CD4-positive, alpha-beta T cell (primary cell): ENCODE data around the gene COX6B1. TPM values are rescaled to one million over a fixed set of nuclear protein-coding genes. Genes with fewer than 3 reads are reported as not detected.

ENCODE experiments used
- ATAC-seq: fragments of 200-7000 bp; cut with Tn5 transposase; one replicate; pipeline ENCODE4 v1.10.0; 2022; ENCODE audit warnings: mild to moderate bottlenecking; ENCODE audit not compliant: poor library complexity
- CTCF ChIA-PET: fragments of 350-600 bp; sonication (Branson Sonifier 250); formaldehyde crosslinking; loops from one replicate; lab custom pipeline; 2021; ENCODE audit warnings: antibody characterized with exemption, inconsistent platforms; lab: Charles Lee
- POLR2A ChIA-PET: fragments of 350-600 bp; sonication (Branson Sonifier 250); formaldehyde crosslinking; loops from one replicate; lab custom pipeline; 2021; ENCODE audit warnings: antibody characterized with exemption, inconsistent platforms; lab: Charles Lee
- DNase-seq, 14 experiments: peaks; one replicate each; pipeline ENCODE4 v3.0.0-alpha.2; 2013 to 2020; ENCODE audit warnings: mixed read lengths in 2 of 14
- H3K27ac ChIP-seq, 2 donors: one replicate each; pipeline versions ENCODE4 v1.5.1 to v1.7.0; 2013; ENCODE audit warnings: low read length in 2 of 2, low read depth in 1 of 2, mild to moderate bottlenecking in 1 of 2
- H3K27me3 ChIP-seq, 2 experiments: 1 replicate in 1 of 2; 2 replicates in 1 of 2; pipeline versions ENCODE4 v1.6.1 to v1.7.0; 2013; ENCODE audit warnings: low read length in 2 of 2, control low read depth in 1 of 2, mild to moderate bottlenecking in 1 of 2, moderate library complexity in 1 of 2; ENCODE audit not compliant: insufficient read depth in 2 of 2, control insufficient read depth in 1 of 2
- H3K36me3 ChIP-seq: one replicate; pipeline ENCODE4 v1.6.1; 2013; ENCODE audit warnings: low read length, control low read depth; ENCODE audit not compliant: insufficient read depth
- H3K4me1 ChIP-seq: one replicate; pipeline ENCODE4 v1.6.1; 2013; ENCODE audit warnings: low read length, control low read depth; ENCODE audit not compliant: insufficient read depth
- H3K4me3 ChIP-seq: one replicate; pipeline ENCODE4 v1.5.1; 2013; ENCODE audit warnings: mild to moderate bottlenecking, low read length, moderate library complexity
- H3K9me3 ChIP-seq, 2 experiments: 1 replicate in 1 of 2; 2 replicates in 1 of 2; pipeline versions ENCODE4 v1.6.1 to v1.7.0; 2013; ENCODE audit warnings: low read length in 2 of 2, mild to moderate bottlenecking in 2 of 2, control low read depth in 1 of 2, moderate library complexity in 1 of 2; ENCODE audit not compliant: control insufficient read depth in 1 of 2, insufficient read depth in 1 of 2
- H3K27ac Mint-ChIP-seq: one replicate; pipeline ENCODE4 v1.8.0; 2020; ENCODE audit warnings: mixed read lengths
- H3K27me3 Mint-ChIP-seq: one replicate; pipeline ENCODE4 v1.8.0; 2021; ENCODE audit warnings: mixed read lengths
- H3K36me3 Mint-ChIP-seq: one replicate; pipeline ENCODE4 v1.8.0; 2021; ENCODE audit warnings: low read depth, mixed read lengths
- H3K4me1 Mint-ChIP-seq: one replicate; pipeline ENCODE4 v1.8.0; 2021; ENCODE audit warnings: low read depth, mixed read lengths
- H3K4me3 Mint-ChIP-seq: one replicate; pipeline ENCODE4 v1.8.0; 2020; ENCODE audit warnings: mild to moderate bottlenecking, mixed read lengths
- H3K9me3 Mint-ChIP-seq: one replicate; pipeline ENCODE4 v1.8.0; 2020; ENCODE audit warnings: mixed read lengths
- CTCF ChIP-seq: fragments of 200-600 bp; IDR thresholded peaks from one replicate; pipeline ENCODE4 v1.8.0; 2022; ENCODE audit warnings: antibody characterized with exemption, mild to moderate bottlenecking
- intact Hi-C, 2 experiments: fragments of 100-400 bp; cut with DNase I in 1 of 2; cut with micrococcal nuclease in 1 of 2; formaldehyde crosslinking; loops; one replicate each; pipeline versions ENCODE4 v1.15.1 to v1.9.0; 2023 to 2025; cut with DNase I, micrococcal nuclease
- total RNA-seq, 174 experiments: library from RNA in 2 of 174; stranded (reverse) in 2 of 174; gene quantifications; one replicate each; pipeline ENCODE4 v1.2.3 and lab custom pipeline; 2021 to 2026

COX6B1 gene
- total RNA-seq, 2 experiments from 2014 or later, result 136 to 144 TPM

GRCh38 chr19:35612224-35612558 is 35.9 kb upstream of the COX6B1 start:
- intact Hi-C loops, result loop anchor here (1.0 to 2.0 kb wide), 4 partner anchors 16 to 36 kb away; partner anchors contain the start of genes COX6B1 (in 1 of the 2) and RBM42 (in 1 of the 2)
- Mint-ChIP-seq H3K9me3 (peaks cover 3% of the 10 kb centered on the region), H3K27ac (peak overlapping the region; percentile 94), H3K4me1 (peaks cover 36% of the 10 kb centered on the region), H3K36me3 (peaks cover 16% of the 10 kb centered on the region), H3K4me3 (peak overlapping the region; percentile 94), H3K27me3 (no peaks in the 10 kb centered on the region)
- Histone ChIP-seq H3K27ac (no peak overlapping the region), H3K36me3 (peaks cover 12% of the 10 kb centered on the region), H3K4me3 (peak overlapping the region; percentile 92), H3K27me3 (no peaks in the 10 kb centered on the region), H3K9me3 (peaks cover 0 to 4% of the 10 kb centered on the region in 2 experiments), H3K4me1 (peaks cover 38% of the 10 kb centered on the region)
- POLR2A ChIA-PET, result interaction anchor here (0.6 to 2.3 kb wide), 6 partner anchors 9 to 802 kb away, joined by 3 to 21 read pairs (median 4); partner anchors contain the start of gene COX6B1
- DNase-seq (no peak), ATAC-seq (no peak)
- CTCF ChIA-PET, result no interaction called here
- no peak for TF ChIP-seq CTCF

DNA sequence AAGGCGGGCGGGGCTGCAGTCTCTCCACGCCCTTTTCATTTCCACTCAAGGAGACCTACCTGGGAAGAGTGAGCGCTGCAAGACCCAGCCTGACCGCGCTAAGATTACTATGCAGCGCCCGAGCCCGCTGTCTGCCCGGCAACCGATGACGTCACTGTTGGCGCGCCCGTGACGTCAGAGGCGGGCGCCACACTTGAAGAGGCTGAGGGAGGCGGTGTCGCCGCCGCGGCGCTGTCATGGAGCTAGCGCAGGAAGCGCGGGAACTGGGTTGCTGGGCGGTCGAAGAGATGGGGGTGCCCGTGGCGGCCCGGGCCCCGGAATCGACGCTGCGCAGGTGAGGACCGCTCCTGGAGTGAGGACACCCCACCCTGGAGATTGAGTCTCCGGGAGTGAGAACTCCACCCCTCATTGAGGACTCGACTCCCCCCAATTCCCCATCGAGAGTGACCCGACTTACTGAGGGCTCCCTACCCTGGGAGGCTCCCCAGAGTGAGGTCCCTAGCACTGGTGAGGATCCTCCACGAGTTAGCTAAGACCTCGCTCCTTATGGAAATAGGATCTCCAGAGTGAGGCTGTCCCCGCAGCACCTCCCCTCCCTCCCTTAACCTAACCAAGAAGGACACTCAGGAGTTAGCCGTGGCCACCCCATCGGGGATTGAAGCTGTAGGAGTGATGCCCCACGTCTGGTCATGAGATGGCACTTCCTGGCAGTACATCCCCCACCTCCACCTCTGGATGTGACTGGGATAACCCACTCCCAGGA is 35.4 kb upstream of the COX6B1 start, which contains the start of gene HAUS5:
HAUS5 (plus strand) TSS at position 177 of the 763 bp plus-strand sequence; CDS start at position 237, 60 bp downstream.
- H3K27ac Mint-ChIP-seq, result peak within 1 kb of the TSS; percentile 94
- ATAC-seq (peak; percentile 91), DNase-seq (peak; percentile 89 to 98 (median 95))
- CTCF ChIA-PET, result interaction anchor here (1.1 kb wide), 1 partner anchor 102 kb away, joined by 3 read pairs; no protein-coding TSS in a partner anchor
- H3K36me3 Mint-ChIP-seq, result peaks cover 16% of the 10 kb centered on the region
- H3K9me3 Mint-ChIP-seq, result no peaks in the 10 kb centered on the region
- H3K27me3 Mint-ChIP-seq, result no peaks in the 10 kb centered on the region
- intact Hi-C loops, result loop anchor here (1.0 to 2.0 kb wide), 5 partner anchors 16 to 67 kb away; partner anchors contain the start of genes COX6B1 (in 1 of the 2), RBM42 (in 1 of the 2) and TMEM147 (in 1 of the 2)
- TF ChIP-seq CTCF, result no peak
- POLR2A ChIA-PET, result interaction anchor here (0.6 to 2.3 kb wide), 7 partner anchors 9 to 802 kb away, joined by 3 to 21 read pairs (median 4); partner anchors contain the start of gene COX6B1
- peaks cover 36% of the 10 kb centered on the region for H3K4me1 Mint-ChIP-seq
- Histone ChIP-seq H3K4me3 (peak within 1 kb of the TSS; percentile 92), H3K36me3 (peaks cover 17% of the 10 kb centered on the region), H3K4me1 (peaks cover 38% of the 10 kb centered on the region), H3K27ac (peak within 1 kb of the TSS; percentile 70 to 72), H3K27me3 (no peaks in the 10 kb centered on the region), H3K9me3 (no peaks in the 10 kb centered on the region)
- H3K4me3 Mint-ChIP-seq, result peak within 1 kb of the TSS; percentile 94

- TF ChIP-seq CTCF, result no peak
- H3K27ac ChIP-seq, result no peak overlapping the region
- H3K9me3 Mint-ChIP-seq, result no peaks in the 10 kb centered on the region
- no peaks in the 10 kb centered on the region for H3K9me3 ChIP-seq
- H3K4me1 Mint-ChIP-seq, result peaks cover 32% of the 10 kb centered on the region
- H3K4me3 ChIP-seq, result no peak overlapping the region
- ChIA-PET CTCF (interaction anchor here (0.6 to 1.1 kb wide), 2 partner anchors 22 to 103 kb away, joined by 3 read pairs; no protein-coding TSS in a partner anchor), POLR2A (interaction anchor here (1.0 to 2.3 kb wide), 3 partner anchors 16 to 35 kb away, joined by 3 to 21 read pairs (median 15); partner anchors contain the start of gene COX6B1)
- H3K36me3 Mint-ChIP-seq, result peaks cover 16% of the 10 kb centered on the region
- no peaks in the 10 kb centered on the region for H3K27me3 Mint-ChIP-seq
- ATAC-seq (no peak), DNase-seq (no peak)
- peaks cover 21% of the 10 kb centered on the region for H3K36me3 ChIP-seq
- H3K27me3 ChIP-seq, result no peaks in the 10 kb centered on the region
- H3K4me1 ChIP-seq, result peaks cover 38% of the 10 kb centered on the region
- peak overlapping the region; percentile 94 for H3K4me3 Mint-ChIP-seq
- intact Hi-C loops, result loop anchor here in 1 of 2 experiments (1.0 to 2.0 kb wide), 3 partner anchors 15 to 68 kb away; partner anchors contain the start of genes RBM42 and TMEM147
- H3K27ac Mint-ChIP-seq, result peak overlapping the region; percentile 94
Measured at GRCh38 chr19:35613574-35613973, 34.5 kb upstream of the COX6B1 start.
